Transverse colon (tissue), 3 donors: ENCODE data around the gene SOBP.

Experiments used
- POLR2A ChIP-seq: fragments of 450-650 bp; IDR thresholded peaks from one replicate; pipeline ENCODE4 v1.6.1; 2016; ENCODE audit warnings: antibody characterized with exemption, mild to moderate bottlenecking, moderate library complexity
- TF ChIP-seq, protein P1 (sequence below), 5 experiments: fragments of 200-600 bp in 3 of 5; fragments of 450-650 bp in 2 of 5; sonication (generic) in 3 of 5; IDR thresholded peaks; 1 replicate in 2 of 5; 2 replicates in 3 of 5; pipeline ENCODE4 v1.5.1; 2016 to 2017; ENCODE audit warnings: antibody characterized with exemption in 5 of 5, inconsistent platforms in 3 of 5, mild to moderate bottlenecking in 2 of 5, moderate library complexity in 1 of 5

GRCh38 chr6:107569473-107569872 lies 79.6 kb downstream of the SOBP start:
- TF ChIP-seq, protein P1, sequence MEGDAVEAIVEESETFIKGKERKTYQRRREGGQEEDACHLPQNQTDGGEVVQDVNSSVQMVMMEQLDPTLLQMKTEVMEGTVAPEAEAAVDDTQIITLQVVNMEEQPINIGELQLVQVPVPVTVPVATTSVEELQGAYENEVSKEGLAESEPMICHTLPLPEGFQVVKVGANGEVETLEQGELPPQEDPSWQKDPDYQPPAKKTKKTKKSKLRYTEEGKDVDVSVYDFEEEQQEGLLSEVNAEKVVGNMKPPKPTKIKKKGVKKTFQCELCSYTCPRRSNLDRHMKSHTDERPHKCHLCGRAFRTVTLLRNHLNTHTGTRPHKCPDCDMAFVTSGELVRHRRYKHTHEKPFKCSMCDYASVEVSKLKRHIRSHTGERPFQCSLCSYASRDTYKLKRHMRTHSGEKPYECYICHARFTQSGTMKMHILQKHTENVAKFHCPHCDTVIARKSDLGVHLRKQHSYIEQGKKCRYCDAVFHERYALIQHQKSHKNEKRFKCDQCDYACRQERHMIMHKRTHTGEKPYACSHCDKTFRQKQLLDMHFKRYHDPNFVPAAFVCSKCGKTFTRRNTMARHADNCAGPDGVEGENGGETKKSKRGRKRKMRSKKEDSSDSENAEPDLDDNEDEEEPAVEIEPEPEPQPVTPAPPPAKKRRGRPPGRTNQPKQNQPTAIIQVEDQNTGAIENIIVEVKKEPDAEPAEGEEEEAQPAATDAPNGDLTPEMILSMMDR (IDR thresholded peaks at IDR 0.05) = no peak
- no peak for TF ChIP-seq POLR2A
